Neural cell (in vitro differentiated cells): Measurements from ENCODE around the gene PLA2G4F.

Experiments
- EZH2 ChIP-seq: fragments of 200-600, 300-800 bp; shearing (Covaris generic), sonication (generic); IDR thresholded peaks from 2 replicates; pipeline ENCODE4 v1.6.1; 2014; ENCODE audit warnings: antibody characterized with exemption, low read length, borderline replicate concordance, mild to moderate bottlenecking; ENCODE audit not compliant: insufficient read depth, poor library complexity, severe bottlenecking
- TF ChIP-seq, protein P1 (sequence below): fragments of 450-650 bp; IDR thresholded peaks from 2 replicates; pipeline ENCODE4 v1.5.1; 2014; ENCODE audit warnings: antibody characterized with exemption, mild to moderate bottlenecking, moderate library complexity; ENCODE audit not compliant: poor library complexity, severe bottlenecking

DNA sequence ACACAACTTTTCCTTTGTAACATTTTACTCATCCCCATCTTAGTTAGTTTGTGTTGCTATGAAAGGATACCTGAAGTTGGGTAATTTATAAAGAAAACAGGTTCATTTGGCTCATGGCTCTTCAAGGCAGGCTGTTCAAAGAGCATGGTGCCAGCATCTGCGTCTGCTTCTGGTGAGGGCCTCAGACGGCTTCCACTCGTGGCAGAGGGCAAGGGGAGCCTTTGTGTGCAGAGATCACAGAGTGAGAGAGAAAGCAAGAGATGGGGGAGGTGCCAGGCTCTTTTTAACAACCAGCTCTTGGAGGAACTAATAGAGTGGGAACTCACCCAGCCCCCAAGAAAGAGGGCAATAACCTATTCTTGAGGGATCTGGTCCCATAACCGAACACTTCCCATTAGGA is 23.1 kb downstream of the PLA2G4F start:
- TF ChIP-seq, protein P1, sequence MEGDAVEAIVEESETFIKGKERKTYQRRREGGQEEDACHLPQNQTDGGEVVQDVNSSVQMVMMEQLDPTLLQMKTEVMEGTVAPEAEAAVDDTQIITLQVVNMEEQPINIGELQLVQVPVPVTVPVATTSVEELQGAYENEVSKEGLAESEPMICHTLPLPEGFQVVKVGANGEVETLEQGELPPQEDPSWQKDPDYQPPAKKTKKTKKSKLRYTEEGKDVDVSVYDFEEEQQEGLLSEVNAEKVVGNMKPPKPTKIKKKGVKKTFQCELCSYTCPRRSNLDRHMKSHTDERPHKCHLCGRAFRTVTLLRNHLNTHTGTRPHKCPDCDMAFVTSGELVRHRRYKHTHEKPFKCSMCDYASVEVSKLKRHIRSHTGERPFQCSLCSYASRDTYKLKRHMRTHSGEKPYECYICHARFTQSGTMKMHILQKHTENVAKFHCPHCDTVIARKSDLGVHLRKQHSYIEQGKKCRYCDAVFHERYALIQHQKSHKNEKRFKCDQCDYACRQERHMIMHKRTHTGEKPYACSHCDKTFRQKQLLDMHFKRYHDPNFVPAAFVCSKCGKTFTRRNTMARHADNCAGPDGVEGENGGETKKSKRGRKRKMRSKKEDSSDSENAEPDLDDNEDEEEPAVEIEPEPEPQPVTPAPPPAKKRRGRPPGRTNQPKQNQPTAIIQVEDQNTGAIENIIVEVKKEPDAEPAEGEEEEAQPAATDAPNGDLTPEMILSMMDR = no peak
- TF ChIP-seq EZH2 = no peak
